Measurements from ENCODE around the gene DOCK8.
A peak's percentile ranks its signal among the peaks of the same experiment; 100 is the strongest.
"Not testable (repeated sequence)": the region's sequence is repeated elsewhere in the genome, so short reads cannot be mapped to it uniquely, and the experiment has no call there.

DOCK8 gene

GRCh38 chr9:214351-214647 lies 366 bp upstream of the DOCK8 start:
- H3K79me2 ChIP-seq (ENCODE audit: insufficient read depth, low read depth): no peaks in the 10 kb centered on the region
- no peaks in the 10 kb centered on the region for H3K36me3 ChIP-seq (ENCODE audit: insufficient read depth)
- no peaks in the 10 kb centered on the region for H4K20me1 ChIP-seq (ENCODE audit: insufficient read depth)
- peak overlapping the region; percentile 52; the same call in 1 of the 2 replicates for H3K4me2 ChIP-seq
- H3K9ac ChIP-seq: peak overlapping the region; percentile 49; the same call in 1 of the 2 replicates
- no peak overlapping the region for H3K4me3 ChIP-seq (IDR thresholded peaks at IDR 0.05; ENCODE audit: insufficient read depth, low read depth, low read length)
- H2AFZ ChIP-seq (ENCODE audit: low read depth): peak overlapping the region; percentile 87
- no peak for TF ChIP-seq CTCF (conservative IDR thresholded peaks at IDR 0.05; ENCODE audit: low read depth, low read length)
- H3K27me3 ChIP-seq (ENCODE audit: insufficient read depth, low read depth): no peaks in the 10 kb centered on the region
- H3K4me1 ChIP-seq (ENCODE audit: low read depth, poor library complexity, severe bottlenecking): peaks cover 6% of the 10 kb centered on the region
- peak overlapping the region; percentile 17; the same call in 1 of the 2 replicates for H3K27ac ChIP-seq

- Histone ChIP-seq H3K36me3 (ENCODE audit: insufficient read depth) (no peaks in the 10 kb centered on the region), H3K9ac (no peak overlapping the region), H3K4me1 (ENCODE audit: low read depth, poor library complexity, severe bottlenecking) (peaks cover 6% of the 10 kb centered on the region), H3K4me2 (peak overlapping the region; percentile 52; the same call in 1 of the 2 replicates), H4K20me1 (ENCODE audit: insufficient read depth) (no peaks in the 10 kb centered on the region), H2AFZ (ENCODE audit: low read depth) (peak overlapping the region; percentile 87), H3K79me2 (ENCODE audit: insufficient read depth, low read depth) (no peaks in the 10 kb centered on the region), H3K27ac (no peak overlapping the region), H3K27me3 (ENCODE audit: insufficient read depth, low read depth) (no peaks in the 10 kb centered on the region), H3K4me3 (IDR thresholded peaks at IDR 0.05; ENCODE audit: insufficient read depth, low read depth, low read length) (no peak overlapping the region)
- TF ChIP-seq CTCF (conservative IDR thresholded peaks at IDR 0.05; ENCODE audit: low read depth, low read length): no peak
Measured at GRCh38 chr9:215631-216155, 1.0 kb downstream of the DOCK8 start.

- Histone ChIP-seq H2AFZ (ENCODE audit: low read depth) (no peak overlapping the region), H3K4me1 (ENCODE audit: low read depth, poor library complexity, severe bottlenecking) (peaks cover 6% of the 10 kb centered on the region), H3K4me2 (no peak overlapping the region), H4K20me1 (ENCODE audit: insufficient read depth) (no peaks in the 10 kb centered on the region), H3K9ac (no peak overlapping the region), H3K27ac (no peak overlapping the region), H3K4me3 (IDR thresholded peaks at IDR 0.05; ENCODE audit: insufficient read depth, low read depth, low read length) (no peak overlapping the region), H3K27me3 (ENCODE audit: insufficient read depth, low read depth) (no peaks in the 10 kb centered on the region), H3K36me3 (ENCODE audit: insufficient read depth) (no peaks in the 10 kb centered on the region), H3K79me2 (ENCODE audit: insufficient read depth, low read depth) (no peaks in the 10 kb centered on the region)
- no peak for TF ChIP-seq CTCF (conservative IDR thresholded peaks at IDR 0.05; ENCODE audit: low read depth, low read length)
Measured at GRCh38 chr9:216866-217265, 2.2 kb downstream of the DOCK8 start.

GRCh38 chr9:217950-218349 lies 3.3 kb downstream of the DOCK8 start:
- Histone ChIP-seq H3K4me1 (ENCODE audit: low read depth, poor library complexity, severe bottlenecking) (peaks cover 6% of the 10 kb centered on the region), H3K79me2 (ENCODE audit: insufficient read depth, low read depth) (no peaks in the 10 kb centered on the region), H3K27me3 (ENCODE audit: insufficient read depth, low read depth) (no peaks in the 10 kb centered on the region), H3K4me2 (no peak overlapping the region), H2AFZ (ENCODE audit: low read depth) (no peak overlapping the region), H3K36me3 (ENCODE audit: insufficient read depth) (no peaks in the 10 kb centered on the region), H3K27ac (no peak overlapping the region), H3K9ac (no peak overlapping the region), H3K4me3 (IDR thresholded peaks at IDR 0.05; ENCODE audit: insufficient read depth, low read depth, low read length) (no peak overlapping the region), H4K20me1 (ENCODE audit: insufficient read depth) (no peaks in the 10 kb centered on the region)
- TF ChIP-seq CTCF (conservative IDR thresholded peaks at IDR 0.05; ENCODE audit: low read depth, low read length): no peak

- H3K4me3 ChIP-seq (IDR thresholded peaks at IDR 0.05; ENCODE audit: insufficient read depth, low read depth, low read length); H3K4me1 ChIP-seq (ENCODE audit: low read depth, poor library complexity, severe bottlenecking); H3K36me3 ChIP-seq (ENCODE audit: insufficient read depth); H3K27ac ChIP-seq; H3K9ac ChIP-seq; H4K20me1 ChIP-seq (ENCODE audit: insufficient read depth); H3K4me2 ChIP-seq; H2AFZ ChIP-seq (ENCODE audit: low read depth); H3K27me3 ChIP-seq (ENCODE audit: insufficient read depth, low read depth); H3K79me2 ChIP-seq (ENCODE audit: insufficient read depth, low read depth): not testable (repeated sequence)
Measured at GRCh38 chr9:219036-219435, 4.4 kb downstream of the DOCK8 start.
